K562 (cell line): ENCODE results near the gene SIGLEC14. TPM values are rescaled to one million over a fixed set of nuclear protein-coding genes. Genes with fewer than 3 reads are reported as not detected.
A peak's percentile ranks its signal among the peaks of the same experiment; 100 is the strongest.

Experiments used
- BHLHE40 ChIP-seq: IDR thresholded peaks from 2 replicates; pipeline ENCODE4 v1.6.1; 2011; ENCODE audit warnings: low read length, improper control_type of control experiment
- ELF4 ChIP-seq: fragments of 450-650 bp; formaldehyde crosslinking; IDR thresholded peaks from 2 replicates; pipeline ENCODE4 v1.4.0; 2022; ENCODE audit warnings: missing genetic modification characterization
- FOSL1 ChIP-seq: fragments of 200-800 bp; sonication (Bioruptor generic); conservative IDR thresholded peaks from 2 replicates; pipeline ENCODE4 v1.6.1; 2016; ENCODE audit warnings: missing genetic modification characterization, missing compliant biosample characterization
- HNRNPH1 ChIP-seq: fragments of 200-400 bp; formaldehyde crosslinking; optimal IDR thresholded peaks from 2 replicates; pipeline ENCODE3; 2017; ENCODE audit warnings: low read depth, mild to moderate bottlenecking, low read length, moderate library complexity
- KDM2B ChIP-seq: fragments of 250-450 bp; sonication (Bioruptor Pico); IDR thresholded peaks from 2 replicates; pipeline ENCODE4 v1.8.0; 2021; ENCODE audit warnings: mild to moderate bottlenecking, moderate library complexity
- MCM3 ChIP-seq: fragments of 450-650 bp; IDR thresholded peaks from 2 replicates; pipeline ENCODE4 v1.6.1; 2016
- MEF2D ChIP-seq: conservative IDR thresholded peaks from 2 replicates; pipeline ENCODE4 v1.6.1; 2016; ENCODE audit warnings: low read depth, missing genetic modification characterization, missing compliant biosample characterization
- MTA3 ChIP-seq: fragments of 450-650 bp; formaldehyde crosslinking; IDR thresholded peaks from 2 replicates; pipeline ENCODE4 v1.6.1; 2017; ENCODE audit warnings: mild to moderate bottlenecking, borderline replicate concordance
- NR2C2 ChIP-seq, 2 experiments: fragments of 200-800 bp in 1 of 2; sonication (Bioruptor generic) in 1 of 2; sonication (generic) in 1 of 2; formaldehyde crosslinking in 1 of 2; IDR thresholded peaks; 2 replicates each; pipeline versions ENCODE4 v1.6.1 to v1.8.0; 2016 to 2022; ENCODE audit warnings: mild to moderate bottlenecking in 1 of 2, missing compliant biosample characterization in 1 of 2, missing genetic modification characterization in 1 of 2, missing genetic modification reagents in 1 of 2
- NR2F6 ChIP-seq: fragments of 450-650 bp; formaldehyde crosslinking; IDR thresholded peaks from 2 replicates; pipeline ENCODE4 v1.4.0; 2020; ENCODE audit warnings: mild to moderate bottlenecking
- POLR2A ChIP-seq: fragments of 450-650 bp; conservative IDR thresholded peaks from 2 replicates; pipeline ENCODE4 v1.6.1; 2016
- POLR2B ChIP-seq: fragments of 450-650 bp; IDR thresholded peaks from 2 replicates; pipeline ENCODE4 v1.6.1; 2018; ENCODE audit warnings: low read depth; ENCODE audit not compliant: partially characterized antibody
- STAT5A ChIP-seq: IDR thresholded peaks from 2 replicates; pipeline ENCODE4 v1.6.1; 2012; ENCODE audit warnings: low read length, inconsistent platforms, borderline replicate concordance
- TAF1 ChIP-seq: IDR thresholded peaks from 2 replicates; pipeline ENCODE4 v1.6.1; 2011; ENCODE audit warnings: mild to moderate bottlenecking, low read length, moderate library complexity; ENCODE audit not compliant: insufficient read depth, control insufficient read depth, severe bottlenecking; ENCODE audit errors: extremely low read depth
- TAF15 ChIP-seq: fragments of 200-400 bp; formaldehyde crosslinking; IDR thresholded peaks from 2 replicates; pipeline ENCODE4 v1.6.1; 2017; ENCODE audit warnings: mild to moderate bottlenecking, low read depth, low read length, moderate library complexity
- YY1 ChIP-seq, 3 experiments: IDR thresholded peaks; 2 replicates each; pipeline ENCODE4 v1.6.1; 2011; ENCODE audit warnings: low read length in 2 of 3, mild to moderate bottlenecking in 2 of 3, moderate library complexity in 2 of 3, borderline replicate concordance in 1 of 3, control low read depth in 1 of 3, low read depth in 1 of 3; ENCODE audit not compliant: insufficient read depth in 3 of 3, insufficient replicate concordance in 2 of 3, control insufficient read depth in 1 of 3, insufficient read length in 1 of 3; ENCODE audit errors: extremely low read depth in 1 of 3
- ZFP30 ChIP-seq: fragments of 250-450 bp; sonication (Bioruptor Pico); IDR thresholded peaks from 2 replicates; pipeline ENCODE4 v1.8.0; 2022; ENCODE audit warnings: moderate library complexity, mild to moderate bottlenecking, inconsistent platforms, borderline replicate concordance
- ZNF23 ChIP-seq: fragments of 250-450 bp; sonication (Bioruptor Pico); IDR thresholded peaks from 2 replicates; pipeline ENCODE4 v1.4.0; 2020; ENCODE audit warnings: mild to moderate bottlenecking
- ZNF239 ChIP-seq: fragments of 250-450 bp; sonication (Bioruptor Pico); IDR thresholded peaks from 2 replicates; pipeline ENCODE4 v1.4.0; 2020; ENCODE audit warnings: mild to moderate bottlenecking
- polyA plus RNA-seq, 8 experiments: library from polyadenylated mRNA; depleted of rRNA in 4 of 8; stranded (reverse) in 5 of 8; unstranded in 3 of 8; fragments of >200 nt; fragmentation: Nextera tagmentation in 2 of 8; fragmentation: Illumina TruSeq in 1 of 8; extraction: Ambion mirVana in 2 of 8; extraction: Trizol in 1 of 8; gene quantifications; 2 replicates each; pipeline versions ENCODE4 v1.2.1 to v1.2.3, GENCODE V29; 2011 to 2014; ENCODE audit warnings: inconsistent platforms in 1 of 8, missing spikeins in 1 of 8
- total RNA-seq, 7 experiments: library from RNA; depleted of rRNA in 6 of 7; stranded (reverse); fragments of >200 nt in 6 of 7; fragmentation: Illumina TruSeq in 2 of 7; extraction: Trizol in 2 of 7; gene quantifications; 2 replicates each; pipeline versions ENCODE4 v1.2.1 to v1.2.3, GENCODE V29; 2011 to 2021; ENCODE audit warnings: low replicate concordance in 1 of 7
- TF ChIP-seq, protein P1 (sequence below), 2 experiments: fragments of 450-650 bp; formaldehyde crosslinking in 1 of 2; IDR thresholded peaks; 2 replicates each; pipeline versions ENCODE4 v1.4.0 to v1.6.1; 2014 to 2020; ENCODE audit warnings: mild to moderate bottlenecking in 2 of 2, borderline replicate concordance in 1 of 2, low read depth in 1 of 2

Gene SIGLEC14
- total and polyA plus RNA-seq, 9 of the 15 experiments (the other 6 are each of a cell fraction or from before 2014, with no cell fraction given) = not detected

DNA sequence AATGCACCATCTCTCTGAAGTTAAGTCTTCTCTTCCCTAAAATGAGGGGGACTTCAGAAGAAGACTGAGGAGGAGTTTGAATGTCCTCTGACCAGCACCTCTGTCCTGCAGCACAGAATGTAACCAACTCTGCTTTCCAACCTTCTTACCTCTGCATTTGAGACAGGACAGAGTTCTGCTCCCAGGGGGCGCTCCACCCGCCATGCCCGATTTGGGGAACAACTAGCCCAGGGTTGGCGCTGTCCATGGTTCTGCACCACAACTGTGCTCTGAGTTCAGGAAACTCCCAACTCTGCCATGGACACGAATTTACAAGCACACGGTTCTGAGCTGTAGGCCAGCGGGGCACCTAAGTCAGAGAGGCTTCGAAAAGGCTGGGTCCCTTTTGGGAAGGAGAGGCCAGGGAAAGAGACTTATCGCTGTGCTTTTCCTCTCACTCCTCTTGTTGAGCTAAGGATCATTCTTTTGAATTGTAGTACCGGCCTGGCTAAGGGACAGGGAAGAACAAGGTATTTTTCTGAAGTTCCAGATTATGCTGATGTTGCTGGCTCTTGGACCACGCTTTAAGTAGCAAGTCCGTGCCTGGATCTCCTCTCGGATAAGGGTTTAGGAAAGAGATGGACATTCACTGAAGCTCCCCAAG, 38.6 kb downstream of the SIGLEC14 start (continued):
- TF ChIP-seq NR2C2 (CRISPR knock-in tag; IDR thresholded peaks at IDR 0.05) (peak; percentile 82), NR2C2 (tag; IDR thresholded peaks at IDR 0.05) (0 out of 2 replicates have a peak, but pooled peaks have one; percentile 16), NR2F6 (no peak), ZFP30 (CRISPR knock-in tag) (no peak), FOSL1 (tag) (no peak), ZNF23 (CRISPR knock-in tag) (no peak), STAT5A (no peak), MTA3 (no peak), MCM3 (no peak), ZNF239 (CRISPR knock-in tag) (no peak), YY1 (IDR thresholded peaks at IDR 0.05; ENCODE audit: borderline replicate concordance in 1 of 3, control insufficient read depth in 1 of 3, extremely low read depth in 1 of 3, insufficient read depth in 3 of 3, insufficient read length in 1 of 3, insufficient replicate concordance in 2 of 3, low read depth in 1 of 3, low read length in 2 of 3) (peak in 1 of 3 experiments; percentile 74), BHLHE40 (0 out of 2 replicates have a peak, but pooled peaks have one; percentile 30), MEF2D (no peak), POLR2B (no peak), TAF15 (no peak), TAF1 (no peak), KDM2B (no peak), HNRNPH1 (no peak), POLR2A (no peak), ELF4 (no peak)
- TF ChIP-seq, protein P1, sequence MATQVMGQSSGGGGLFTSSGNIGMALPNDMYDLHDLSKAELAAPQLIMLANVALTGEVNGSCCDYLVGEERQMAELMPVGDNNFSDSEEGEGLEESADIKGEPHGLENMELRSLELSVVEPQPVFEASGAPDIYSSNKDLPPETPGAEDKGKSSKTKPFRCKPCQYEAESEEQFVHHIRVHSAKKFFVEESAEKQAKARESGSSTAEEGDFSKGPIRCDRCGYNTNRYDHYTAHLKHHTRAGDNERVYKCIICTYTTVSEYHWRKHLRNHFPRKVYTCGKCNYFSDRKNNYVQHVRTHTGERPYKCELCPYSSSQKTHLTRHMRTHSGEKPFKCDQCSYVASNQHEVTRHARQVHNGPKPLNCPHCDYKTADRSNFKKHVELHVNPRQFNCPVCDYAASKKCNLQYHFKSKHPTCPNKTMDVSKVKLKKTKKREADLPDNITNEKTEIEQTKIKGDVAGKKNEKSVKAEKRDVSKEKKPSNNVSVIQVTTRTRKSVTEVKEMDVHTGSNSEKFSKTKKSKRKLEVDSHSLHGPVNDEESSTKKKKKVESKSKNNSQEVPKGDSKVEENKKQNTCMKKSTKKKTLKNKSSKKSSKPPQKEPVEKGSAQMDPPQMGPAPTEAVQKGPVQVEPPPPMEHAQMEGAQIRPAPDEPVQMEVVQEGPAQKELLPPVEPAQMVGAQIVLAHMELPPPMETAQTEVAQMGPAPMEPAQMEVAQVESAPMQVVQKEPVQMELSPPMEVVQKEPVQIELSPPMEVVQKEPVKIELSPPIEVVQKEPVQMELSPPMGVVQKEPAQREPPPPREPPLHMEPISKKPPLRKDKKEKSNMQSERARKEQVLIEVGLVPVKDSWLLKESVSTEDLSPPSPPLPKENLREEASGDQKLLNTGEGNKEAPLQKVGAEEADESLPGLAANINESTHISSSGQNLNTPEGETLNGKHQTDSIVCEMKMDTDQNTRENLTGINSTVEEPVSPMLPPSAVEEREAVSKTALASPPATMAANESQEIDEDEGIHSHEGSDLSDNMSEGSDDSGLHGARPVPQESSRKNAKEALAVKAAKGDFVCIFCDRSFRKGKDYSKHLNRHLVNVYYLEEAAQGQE (IDR thresholded peaks at IDR 0.05; ENCODE audit: borderline replicate concordance) = peak; percentile 100
- TF ChIP-seq, protein P1 (CRISPR knock-in tag; IDR thresholded peaks at IDR 0.05; ENCODE audit: low read depth) = peak; percentile 99
